Glomerular endothelial cell (primary cell): Measurements from ENCODE around the gene RALGAPB. TPM values are rescaled to one million over a fixed set of nuclear protein-coding genes. Genes with fewer than 3 reads are reported as not detected.
A peak's percentile ranks its signal among the peaks of the same experiment; 100 is the strongest.
"Not testable (repeated sequence)": the region's sequence is repeated elsewhere in the genome, so short reads cannot be mapped to it uniquely, and the experiment has no call there.

Experiments
- DNase-seq: peaks from one replicate; pipeline ENCODE4 v3.0.0-alpha.2; 2011; ENCODE audit warnings: low read depth, low spot score; ENCODE audit errors: extremely low read depth
- total RNA-seq: library from RNA; depleted of rRNA; stranded (reverse); fragments of >200 nt; gene quantifications from 2 replicates; pipeline ENCODE4 v1.2.3, GENCODE V29; 2015

The RALGAPB gene
- total RNA-seq, 1 donor from 2014 or later, result 47.2 TPM

- DNase-seq, result peak; percentile 50
Measured at GRCh38 chr20:38446441-38447209, 26.0 kb upstream of the RALGAPB start.

GRCh38 chr20:38447251-38447661, 25.4 kb upstream of the RALGAPB start:
- DNase-seq, result no peak

DNA sequence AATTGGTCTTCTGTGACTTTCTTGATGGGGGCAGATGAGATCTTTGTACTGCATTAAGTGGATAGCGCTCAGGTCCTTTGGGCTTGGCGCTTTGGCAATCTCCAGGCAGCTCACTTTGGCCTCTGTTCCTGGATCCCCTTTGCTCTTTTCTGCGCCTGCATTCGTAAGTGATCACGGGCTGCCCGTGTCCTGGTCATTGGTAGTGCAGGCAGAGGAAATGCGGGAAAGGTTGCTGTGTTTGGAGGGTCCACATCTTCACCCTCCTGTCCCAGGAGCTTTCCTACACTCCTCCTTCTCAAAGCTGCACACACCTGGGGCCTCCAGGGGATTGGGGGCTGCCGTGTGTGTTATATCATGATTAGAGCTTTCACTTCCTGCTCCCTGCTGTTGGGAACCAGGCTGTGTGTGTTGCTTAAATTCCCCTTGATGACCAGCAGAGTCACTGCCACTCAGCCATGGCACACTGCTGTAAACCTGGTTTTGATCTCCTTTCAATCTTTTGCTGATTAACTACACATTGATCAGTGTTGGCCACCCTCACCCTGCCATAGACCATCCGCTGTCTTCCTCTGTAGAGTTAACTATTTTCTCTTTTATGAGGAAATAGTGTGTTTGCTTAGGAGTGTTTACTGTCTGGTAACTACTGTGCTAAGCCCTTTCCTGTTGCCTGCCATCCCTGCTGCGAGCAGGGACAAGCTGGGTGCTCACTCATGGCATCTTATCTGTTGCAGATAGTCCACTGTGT, 24.5 kb upstream of the RALGAPB start:
- DNase-seq, result no peak

DNA sequence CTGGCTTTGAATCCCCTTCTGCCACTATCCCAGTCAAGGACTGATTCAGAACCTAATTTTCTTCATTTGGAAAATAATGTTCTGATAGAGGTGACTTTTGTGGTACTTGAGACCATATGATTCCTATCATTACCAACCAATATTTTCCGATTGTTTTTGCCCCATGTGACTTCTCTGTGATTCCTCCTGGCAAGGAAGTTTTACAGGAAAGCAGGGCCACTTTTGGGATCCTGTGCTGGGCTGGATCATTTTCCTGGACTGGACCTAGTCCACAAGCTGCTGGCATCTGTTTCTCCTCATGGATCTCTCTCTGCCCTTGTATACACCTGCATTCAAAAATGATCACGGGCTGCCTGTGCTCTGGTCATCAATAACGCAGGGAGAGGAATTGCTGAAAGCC, 23.6 kb upstream of the RALGAPB start:
- DNase-seq, result no peak

- DNase-seq, result no peak
Measured at GRCh38 chr20:38450412-38450975, 22.1 kb upstream of the RALGAPB start.

DNA sequence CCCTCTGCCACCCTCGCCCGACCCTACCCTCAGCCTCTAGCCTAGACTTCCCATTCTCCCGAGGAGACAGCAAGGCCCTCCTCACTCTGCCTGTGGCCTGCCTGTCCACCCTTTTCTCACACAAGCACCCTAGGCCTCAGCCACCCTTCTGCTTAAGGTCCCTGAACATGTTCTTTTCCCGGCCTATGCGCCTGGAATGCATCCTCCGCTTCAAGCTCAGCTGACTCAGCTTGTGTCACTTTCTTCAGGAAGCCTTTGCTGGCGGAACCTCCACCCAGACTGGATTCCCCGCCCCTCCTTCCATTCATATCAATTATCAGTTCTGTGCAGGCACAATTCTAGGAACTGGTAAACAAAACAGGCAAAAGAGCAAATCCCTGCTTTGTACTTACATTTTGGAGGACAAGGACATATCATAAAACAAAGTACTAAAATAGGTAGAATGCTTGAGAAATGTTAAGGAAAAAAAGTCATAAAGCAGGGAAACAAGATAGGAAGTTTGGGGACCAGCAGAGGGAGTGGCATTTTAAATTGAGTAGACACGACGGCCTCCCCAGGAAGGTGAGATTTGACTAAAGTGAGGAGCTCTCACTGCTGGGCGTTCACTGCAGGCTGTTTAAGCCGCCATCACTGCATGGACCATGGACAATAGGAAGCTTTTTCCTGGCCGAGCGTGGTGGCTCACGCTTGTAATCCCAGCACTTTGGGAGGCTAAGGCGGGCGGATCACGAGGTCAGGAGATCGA, 19.6 kb upstream of the RALGAPB start:
- DNase-seq, result no peak

GRCh38 chr20:38453941-38454340, 18.7 kb upstream of the RALGAPB start:
- DNase-seq, result no peak

DNA sequence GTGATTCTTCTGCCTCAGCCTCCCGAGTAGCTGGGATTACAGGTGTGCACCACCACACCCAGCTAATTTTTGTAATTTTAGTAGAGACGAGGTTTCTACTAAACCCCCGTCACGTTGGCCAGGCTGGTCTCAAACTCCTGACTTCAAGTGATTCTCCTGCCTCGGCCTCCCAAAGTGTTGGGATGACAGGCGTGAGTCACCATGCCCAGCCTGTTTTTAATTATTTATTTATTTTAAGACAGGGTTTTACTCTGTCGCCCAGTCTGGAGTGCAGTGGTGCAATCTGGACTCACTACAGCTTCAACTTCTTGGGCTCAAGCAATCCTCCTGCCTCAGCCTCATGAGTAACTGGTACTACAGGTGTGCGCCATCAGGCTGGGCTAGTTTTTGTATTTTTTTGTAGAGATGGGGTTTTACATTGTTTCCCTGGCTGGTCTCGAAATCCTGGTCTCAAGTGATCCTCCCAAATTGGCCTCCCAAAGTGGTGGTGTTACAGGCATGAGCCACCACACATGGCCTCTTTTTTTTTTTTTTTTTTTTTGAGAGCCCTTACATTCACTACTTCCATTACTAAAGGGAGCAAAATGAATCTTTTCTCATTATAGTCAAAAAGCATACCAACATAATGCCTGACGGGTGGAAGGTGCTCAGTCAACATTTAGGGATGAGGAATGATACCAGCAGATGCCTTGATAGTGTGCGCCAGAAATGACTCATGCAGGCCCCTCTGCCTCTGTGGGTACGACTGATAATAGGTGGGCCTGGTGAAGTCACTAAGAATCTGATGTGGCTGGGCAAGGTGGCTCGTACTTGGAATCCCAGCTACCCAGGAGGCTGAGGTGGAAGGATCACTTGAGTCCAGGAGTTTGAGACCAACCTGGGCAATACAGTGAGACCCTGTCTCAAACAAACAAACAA, 17.8 kb upstream of the RALGAPB start:
- DNase-seq, result no peak

DNA sequence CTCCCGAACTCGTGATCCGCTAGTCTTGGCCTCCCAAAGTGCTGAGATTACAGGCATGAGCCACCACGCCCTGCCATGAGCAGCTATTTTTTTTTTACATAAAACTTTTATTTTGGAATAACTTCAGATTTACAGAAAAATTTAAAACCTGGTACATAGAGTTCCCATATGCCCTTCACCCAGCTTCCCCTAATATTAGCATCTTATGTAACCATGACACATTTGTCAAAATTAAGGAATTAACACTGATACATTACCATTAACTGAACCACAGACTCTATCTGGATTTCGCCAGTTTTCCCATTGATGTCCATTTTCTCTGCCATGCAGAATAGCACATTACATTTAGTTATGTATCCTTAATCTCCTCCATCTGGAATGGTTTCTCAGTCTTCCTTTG, 14.3 kb upstream of the RALGAPB start:
- DNase-seq, result no peak

GRCh38 chr20:38460040-38460623, 12.5 kb upstream of the RALGAPB start:
- peak; percentile 80 for DNase-seq

DNA sequence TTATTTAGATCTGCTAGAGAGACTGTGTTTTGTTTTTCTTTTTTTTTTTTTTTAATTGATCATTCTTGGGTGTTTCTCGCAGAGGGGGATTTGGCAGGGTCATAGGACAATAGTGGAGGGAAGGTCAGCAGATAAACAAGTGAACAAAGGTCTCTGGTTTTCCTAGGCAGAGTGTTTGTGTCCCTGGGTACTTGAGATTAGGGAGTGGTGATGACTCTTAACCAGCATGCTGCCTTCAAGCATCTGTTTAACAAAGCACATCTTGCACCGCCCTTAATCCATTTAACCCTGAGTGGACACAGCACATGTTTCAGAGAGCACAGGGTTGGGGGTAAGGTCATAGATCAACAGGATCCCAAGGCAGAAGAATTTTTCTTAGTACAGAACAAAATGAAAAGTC, 12.0 kb upstream of the RALGAPB start:
- DNase-seq, result not testable (repeated sequence)

DNA sequence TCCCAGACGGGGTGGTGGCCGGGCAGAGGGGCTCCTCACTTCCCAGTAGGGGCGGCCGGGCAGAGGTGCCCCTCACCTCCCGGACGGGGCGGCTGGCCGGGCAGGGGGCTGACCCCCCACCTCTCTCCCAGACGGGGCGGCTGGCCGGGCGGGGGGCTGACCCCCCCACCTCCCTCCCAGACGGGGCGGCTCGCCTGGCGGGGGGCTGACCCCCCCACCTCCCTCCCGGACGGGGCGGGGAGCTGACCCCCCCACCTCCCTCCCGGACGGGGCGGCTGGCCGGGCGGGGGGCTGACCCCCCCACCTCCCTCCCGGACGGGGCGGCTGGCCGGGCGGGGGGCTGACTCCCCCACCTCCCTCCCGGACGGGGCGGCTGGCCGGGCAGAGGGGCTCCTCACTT, 11.5 kb upstream of the RALGAPB start:
- not testable (repeated sequence) for DNase-seq

- DNase-seq, result not testable (repeated sequence)
Measured at GRCh38 chr20:38461569-38461968, 11.1 kb upstream of the RALGAPB start.

DNA sequence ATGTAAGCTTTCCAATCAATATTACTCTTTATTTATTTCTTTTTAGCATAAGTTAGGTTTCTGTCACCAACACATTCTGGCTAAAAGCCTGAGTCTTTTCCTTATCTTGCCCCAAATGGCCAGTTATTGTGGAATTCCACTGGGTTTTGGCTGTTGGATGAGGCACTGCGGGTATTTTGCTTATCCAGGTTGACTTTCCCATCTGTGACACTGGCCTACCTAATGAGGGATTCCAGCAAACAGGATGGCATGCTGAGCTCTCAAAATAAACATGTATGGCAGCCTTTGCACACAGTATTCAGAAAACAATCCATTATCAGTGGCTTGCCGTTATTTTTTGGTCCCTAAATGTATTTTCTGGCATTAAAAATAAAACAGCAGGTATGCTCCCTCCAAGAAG, 6.5 kb upstream of the RALGAPB start:
- DNase-seq, result no peak

- no peak for DNase-seq
Measured at GRCh38 chr20:38466983-38467382, 5.7 kb upstream of the RALGAPB start.

- DNase-seq, result no peak
Measured at GRCh38 chr20:38471245-38471644, 1.4 kb upstream of the RALGAPB start.

DNA sequence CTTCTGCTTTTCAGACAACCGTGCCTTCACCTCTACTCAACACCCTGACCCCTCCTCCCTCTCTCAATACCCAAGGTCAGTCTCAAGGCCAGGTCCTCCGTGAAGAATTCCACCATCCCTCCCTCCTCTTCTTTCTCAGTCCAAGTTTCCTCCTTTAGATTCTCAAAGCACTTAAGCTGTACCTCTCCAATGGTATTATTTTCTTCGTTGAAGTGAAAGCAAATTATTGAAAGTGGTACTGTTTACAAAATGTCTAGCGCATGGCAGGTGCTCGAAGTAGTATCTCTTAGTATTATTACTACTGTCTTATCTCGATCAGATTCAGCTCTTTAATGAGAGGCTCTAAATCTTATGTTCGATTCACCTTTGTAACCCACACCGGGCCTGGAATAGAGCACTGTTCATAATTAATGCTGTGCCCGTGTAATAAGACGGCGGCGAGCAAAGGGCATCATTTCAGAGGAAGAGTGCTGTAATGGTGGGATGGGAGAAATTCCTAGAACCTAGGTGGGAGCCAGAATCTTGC, 593 bp upstream of the RALGAPB start:
- DNase-seq, result no peak

DNA sequence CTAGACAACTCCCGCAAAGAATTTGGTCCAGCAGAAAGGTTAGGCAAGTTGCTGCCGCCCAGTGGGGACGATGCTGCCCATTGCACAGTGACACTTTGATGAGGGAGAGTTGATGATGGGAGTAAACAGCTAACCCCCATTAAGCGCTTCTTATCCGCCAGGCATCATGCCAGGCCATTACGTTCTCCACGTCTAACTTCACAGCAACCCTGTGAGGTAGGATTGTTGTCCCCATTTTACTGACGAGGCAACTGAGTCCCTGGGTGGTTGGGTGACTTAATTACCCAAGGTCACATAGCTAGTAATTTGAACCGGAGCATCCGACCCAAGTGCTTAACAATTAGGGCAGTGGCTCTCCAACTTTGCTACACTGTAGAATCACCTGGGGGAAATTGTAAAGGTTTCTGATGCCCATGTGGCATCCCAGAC, 738 bp downstream of the RALGAPB start:
- no peak for DNase-seq

DNA sequence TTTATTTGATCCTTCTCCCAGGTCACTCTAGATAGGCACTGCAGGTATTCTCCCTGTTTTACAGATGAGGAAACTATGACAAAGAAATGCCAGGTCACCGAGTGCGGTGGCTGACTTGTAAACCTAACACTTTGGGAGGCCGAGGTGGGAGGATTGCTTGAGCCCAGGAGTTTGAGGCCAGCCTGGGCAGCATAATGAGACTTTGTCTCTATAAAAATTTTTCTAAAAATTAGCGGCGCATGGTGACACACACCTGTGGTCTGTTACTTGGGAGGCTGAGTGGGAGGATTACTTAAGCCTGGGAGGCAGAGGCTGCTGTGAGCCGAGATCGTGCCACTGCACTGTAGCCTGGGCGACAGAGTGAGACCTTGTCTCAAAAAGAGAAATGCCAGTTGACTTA, 5.1 kb downstream of the RALGAPB start:
- no peak for DNase-seq
